ENCODE data around the gene CCDC86. TPM values are rescaled to one million over a fixed set of nuclear protein-coding genes. Genes with fewer than 3 reads are reported as not detected.

Gene CCDC86
- polyA plus RNA-seq, 1 of the 3 experiments (the other 2 are of a cell fraction), result 34.7 TPM

GRCh38 chr11:60797846-60798630 lies 43.9 kb upstream of the CCDC86 start:
- Histone ChIP-seq H3F3A (replicated peaks; ENCODE audit: insufficient read depth) (no peaks in the 10 kb centered on the region), H3K9me3 (no peaks in the 10 kb centered on the region), H3K9me2 (no peaks in the 10 kb centered on the region), H3K27ac (ENCODE audit: low read depth in 2 of 2, low read length in 1 of 2) (no peak overlapping the region), H3K4me2 (no peak overlapping the region), H3K79me2 (ENCODE audit: insufficient read depth) (no peaks in the 10 kb centered on the region), H4K20me1 (ENCODE audit: insufficient read depth) (no peaks in the 10 kb centered on the region), H3K4me1 (ENCODE audit: control insufficient read depth in 1 of 2, insufficient read depth in 2 of 2, low read depth in 1 of 2, low read length in 1 of 2) (no peaks in the 10 kb centered on the region), H3K27me3 (ENCODE audit: insufficient read depth) (peaks cover 36% of the 10 kb centered on the region; the same call in 1 of the 2 replicates), H3K4me3 (ENCODE audit: low read depth in 2 of 2, low read length in 1 of 2) (no peak overlapping the region), H2AFZ (ENCODE audit: low read depth) (no peak overlapping the region), H3K36me3 (replicated peaks in 1 of 2; ENCODE audit: control insufficient read depth in 1 of 2, insufficient read depth in 2 of 2, low read length in 1 of 2) (no peaks in the 10 kb centered on the region), H3K9ac (no peak overlapping the region)
- POLR2A ChIA-PET, result no interaction called here
- CTCF ChIA-PET, result interaction anchor here (1.4 kb wide), 1 partner anchor 33 kb away, joined by 5 read pairs; no protein-coding TSS in a partner anchor
- 44% methylated on average over 15 of the region's 17 CpGs for WGBS (ENCODE audit: low lambda C conversion rate)
- TF ChIP-seq YY1 (IDR thresholded peaks at IDR 0.05; ENCODE audit: low read depth), result no peak
- no peak for TF ChIP-seq FOXM1 (IDR thresholded peaks at IDR 0.05; ENCODE audit: low read depth)
- TF ChIP-seq REST (IDR thresholded peaks at IDR 0.05; ENCODE audit: low read depth, low read length), result no peak
- no peak for TF ChIP-seq ELF1 (IDR thresholded peaks at IDR 0.05)
- TF ChIP-seq MXI1 (IDR thresholded peaks at IDR 0.05; ENCODE audit: low read depth, low read length), result no peak
- TF ChIP-seq CHD2 (IDR thresholded peaks at IDR 0.05; ENCODE audit: low read length, partially characterized antibody), result no peak
- no peak for TF ChIP-seq EP300 (IDR thresholded peaks at IDR 0.05; ENCODE audit: borderline replicate concordance in 1 of 2, low read depth in 1 of 2, low read length in 1 of 2)
- TF ChIP-seq GABPA (IDR thresholded peaks at IDR 0.05; ENCODE audit: low read depth), result no peak
- no peak for TF ChIP-seq RAD21 (IDR thresholded peaks at IDR 0.05; ENCODE audit: low read length)
- TF ChIP-seq USF1 (IDR thresholded peaks at IDR 0.05; ENCODE audit: borderline replicate concordance, low read depth), result no peak
- no peak for TF ChIP-seq IRF3 (IDR thresholded peaks at IDR 0.05; ENCODE audit: low read depth, low read length)
- no peak for DNase-seq

All from SK-N-SH (cell line).